SK-N-SH treated with all-trans-retinoic acid at 6 μM for 48 hours (cell line): ENCODE results near the gene AGAP2.

Experiments used
- ISL1 ChIP-seq: fragments of 250-450 bp; sonication (Bioruptor Pico); IDR thresholded peaks from 2 replicates; pipeline ENCODE4 v2.1.2; 2022; ENCODE audit warnings: mild to moderate bottlenecking, moderate library complexity
- POU6F1 ChIP-seq: fragments of 250-450 bp; sonication (Bioruptor Pico); IDR thresholded peaks from 2 replicates; pipeline ENCODE4 v1.8.0; 2021; ENCODE audit warnings: low read depth, mild to moderate bottlenecking, moderate library complexity, borderline replicate concordance
- TCF4 ChIP-seq: fragments of 250-450 bp; sonication (Bioruptor Pico); IDR thresholded peaks from 2 replicates; pipeline ENCODE4 v1.8.0; 2021; ENCODE audit warnings: mild to moderate bottlenecking, moderate library complexity, borderline replicate concordance
- ZFP3 ChIP-seq: fragments of 250-450 bp; sonication (Bioruptor Pico); IDR thresholded peaks from 2 replicates; pipeline ENCODE4 v1.5.0; 2020; ENCODE audit warnings: mild to moderate bottlenecking, moderate library complexity
- ZNF70 ChIP-seq: fragments of 450-650 bp; formaldehyde crosslinking; IDR thresholded peaks from 2 replicates; pipeline ENCODE4 v1.5.0; 2020; ENCODE audit warnings: mild to moderate bottlenecking, moderate library complexity
- TF ChIP-seq, protein P1 (sequence below): fragments of 250-450 bp; sonication (Bioruptor Pico); IDR thresholded peaks from 2 replicates; pipeline ENCODE4 v1.5.1; 2021; ENCODE audit warnings: mild to moderate bottlenecking, moderate library complexity
- TF ChIP-seq, protein P2 (sequence below): fragments of 250-450 bp; sonication (Bioruptor Pico); IDR thresholded peaks from 2 replicates; pipeline ENCODE4 v1.8.0; 2020; ENCODE audit warnings: mild to moderate bottlenecking, moderate library complexity, borderline replicate concordance

- TF ChIP-seq ISL1 (CRISPR knock-in tag) (no peak), ZFP3 (CRISPR knock-in tag) (no peak), POU6F1 (CRISPR knock-in tag) (no peak), ZNF70 (no peak), TCF4 (CRISPR knock-in tag) (no peak)
- TF ChIP-seq, protein P1, sequence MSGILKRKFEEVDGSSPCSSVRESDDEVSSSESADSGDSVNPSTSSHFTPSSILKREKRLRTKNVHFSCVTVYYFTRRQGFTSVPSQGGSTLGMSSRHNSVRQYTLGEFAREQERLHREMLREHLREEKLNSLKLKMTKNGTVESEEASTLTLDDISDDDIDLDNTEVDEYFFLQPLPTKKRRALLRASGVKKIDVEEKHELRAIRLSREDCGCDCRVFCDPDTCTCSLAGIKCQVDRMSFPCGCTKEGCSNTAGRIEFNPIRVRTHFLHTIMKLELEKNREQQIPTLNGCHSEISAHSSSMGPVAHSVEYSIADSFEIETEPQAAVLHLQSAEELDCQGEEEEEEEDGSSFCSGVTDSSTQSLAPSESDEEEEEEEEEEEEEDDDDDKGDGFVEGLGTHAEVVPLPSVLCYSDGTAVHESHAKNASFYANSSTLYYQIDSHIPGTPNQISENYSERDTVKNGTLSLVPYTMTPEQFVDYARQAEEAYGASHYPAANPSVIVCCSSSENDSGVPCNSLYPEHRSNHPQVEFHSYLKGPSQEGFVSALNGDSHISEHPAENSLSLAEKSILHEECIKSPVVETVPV (CRISPR knock-in tag): no peak
- TF ChIP-seq, protein P2, sequence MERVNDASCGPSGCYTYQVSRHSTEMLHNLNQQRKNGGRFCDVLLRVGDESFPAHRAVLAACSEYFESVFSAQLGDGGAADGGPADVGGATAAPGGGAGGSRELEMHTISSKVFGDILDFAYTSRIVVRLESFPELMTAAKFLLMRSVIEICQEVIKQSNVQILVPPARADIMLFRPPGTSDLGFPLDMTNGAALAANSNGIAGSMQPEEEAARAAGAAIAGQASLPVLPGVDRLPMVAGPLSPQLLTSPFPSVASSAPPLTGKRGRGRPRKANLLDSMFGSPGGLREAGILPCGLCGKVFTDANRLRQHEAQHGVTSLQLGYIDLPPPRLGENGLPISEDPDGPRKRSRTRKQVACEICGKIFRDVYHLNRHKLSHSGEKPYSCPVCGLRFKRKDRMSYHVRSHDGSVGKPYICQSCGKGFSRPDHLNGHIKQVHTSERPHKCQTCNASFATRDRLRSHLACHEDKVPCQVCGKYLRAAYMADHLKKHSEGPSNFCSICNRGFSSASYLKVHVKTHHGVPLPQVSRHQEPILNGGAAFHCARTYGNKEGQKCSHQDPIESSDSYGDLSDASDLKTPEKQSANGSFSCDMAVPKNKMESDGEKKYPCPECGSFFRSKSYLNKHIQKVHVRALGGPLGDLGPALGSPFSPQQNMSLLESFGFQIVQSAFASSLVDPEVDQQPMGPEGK (CRISPR knock-in tag): no peak
These were observed 4.0 kb downstream of the AGAP2 start for GRCh38 chr12:57734591-57734990.
